ENCODE data around the gene MRPL14. TPM values are rescaled to one million over a fixed set of nuclear protein-coding genes. Genes with fewer than 3 reads are reported as not detected.

Gene MRPL14
- total RNA-seq, 1 experiment from 2014 or later = 87.6 TPM

DNA sequence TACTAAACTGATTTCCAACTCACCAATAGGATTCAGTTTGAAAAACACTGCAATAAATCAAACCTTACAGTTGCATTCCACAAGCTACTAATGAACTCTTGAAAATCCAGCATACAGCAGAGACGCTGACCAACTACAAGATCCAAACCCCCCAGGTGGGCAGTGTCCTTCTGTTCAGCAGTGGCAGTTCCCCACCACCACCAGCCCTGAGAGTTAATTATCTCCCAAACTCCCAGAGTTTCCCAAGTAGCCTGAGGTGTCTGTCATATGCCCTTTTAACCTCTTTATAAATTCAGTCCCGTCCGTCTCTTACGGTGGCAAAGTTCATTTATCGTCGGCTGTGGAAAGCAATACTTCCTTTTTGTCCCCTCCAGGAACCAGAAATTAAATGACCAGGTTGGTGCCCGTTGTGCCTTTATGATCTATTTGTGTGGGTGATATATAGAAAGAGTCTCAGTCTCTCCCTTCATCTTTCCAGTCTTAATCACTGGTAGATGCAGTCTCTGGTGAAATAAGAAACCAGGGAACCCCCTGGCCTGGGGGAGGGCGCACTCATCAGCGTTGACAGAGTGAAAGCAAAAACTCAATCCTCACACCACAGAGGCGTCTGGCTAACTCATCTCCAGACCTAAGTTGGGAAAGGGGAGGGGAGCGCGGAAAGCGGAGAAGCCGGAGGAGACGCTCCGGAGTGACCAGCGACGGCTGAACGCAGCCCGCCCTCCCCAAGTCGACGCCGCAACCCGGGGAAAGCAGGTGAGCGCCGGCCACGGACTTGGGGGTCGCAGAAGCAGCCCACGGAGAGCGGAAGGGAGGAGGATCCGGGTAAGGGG, 717 bp downstream of the MRPL14 start:
- no peaks in the 10 kb centered on the region for H3K9me3 Mint-ChIP-seq (ENCODE audit: unreplicated experiment)
- peak overlapping the region; percentile 94 for H3K4me3 Mint-ChIP-seq (ENCODE audit: unreplicated experiment)
- H3K4me1 Mint-ChIP-seq (ENCODE audit: low read depth, unreplicated experiment) = peaks cover 29% of the 10 kb centered on the region
- Histone ChIP-seq H3K4me1 (peaks cover 18% of the 10 kb centered on the region; the same call in 1 of the 2 replicates), H3K9me3 (no peaks in the 10 kb centered on the region), H3K27me3 (replicated peaks; ENCODE audit: control insufficient read depth, insufficient read depth, low read length) (no peaks in the 10 kb centered on the region), H3K36me3 (ENCODE audit: control insufficient read depth, insufficient read depth, low read length) (no peaks in the 10 kb centered on the region; the same call in 1 of the 2 replicates), H3K4me3 (ENCODE audit: low read depth, low read length) (peak overlapping the region; percentile 77)
- H3K36me3 Mint-ChIP-seq (ENCODE audit: insufficient read depth, unreplicated experiment) = peaks cover 33% of the 10 kb centered on the region
- TF ChIP-seq, protein P1, sequence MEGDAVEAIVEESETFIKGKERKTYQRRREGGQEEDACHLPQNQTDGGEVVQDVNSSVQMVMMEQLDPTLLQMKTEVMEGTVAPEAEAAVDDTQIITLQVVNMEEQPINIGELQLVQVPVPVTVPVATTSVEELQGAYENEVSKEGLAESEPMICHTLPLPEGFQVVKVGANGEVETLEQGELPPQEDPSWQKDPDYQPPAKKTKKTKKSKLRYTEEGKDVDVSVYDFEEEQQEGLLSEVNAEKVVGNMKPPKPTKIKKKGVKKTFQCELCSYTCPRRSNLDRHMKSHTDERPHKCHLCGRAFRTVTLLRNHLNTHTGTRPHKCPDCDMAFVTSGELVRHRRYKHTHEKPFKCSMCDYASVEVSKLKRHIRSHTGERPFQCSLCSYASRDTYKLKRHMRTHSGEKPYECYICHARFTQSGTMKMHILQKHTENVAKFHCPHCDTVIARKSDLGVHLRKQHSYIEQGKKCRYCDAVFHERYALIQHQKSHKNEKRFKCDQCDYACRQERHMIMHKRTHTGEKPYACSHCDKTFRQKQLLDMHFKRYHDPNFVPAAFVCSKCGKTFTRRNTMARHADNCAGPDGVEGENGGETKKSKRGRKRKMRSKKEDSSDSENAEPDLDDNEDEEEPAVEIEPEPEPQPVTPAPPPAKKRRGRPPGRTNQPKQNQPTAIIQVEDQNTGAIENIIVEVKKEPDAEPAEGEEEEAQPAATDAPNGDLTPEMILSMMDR (IDR thresholded peaks at IDR 0.05; ENCODE audit: insufficient read depth in 1 of 2, low read depth in 1 of 2, low read length in 1 of 2, severe bottlenecking in 1 of 2, unreplicated experiment in 1 of 2) = no peak
- peak overlapping the region; percentile 80 for H3K27ac Mint-ChIP-seq (ENCODE audit: unreplicated experiment)
- ChIA-PET POLR2A (interaction anchor here (1.0 kb wide), 3 partner anchors 30 to 120 kb away, joined by 3 read pairs; partner anchors contain the start of gene HSP90AB1), CTCF (interaction anchor here (0.6 to 1.0 kb wide), 2 partner anchors 15 to 28 kb away, joined by 3 to 7 read pairs; no protein-coding TSS in a partner anchor)
- intact Hi-C loops (cut with micrococcal nuclease; ENCODE audit: unreplicated experiment) = loop anchor here (1.0 kb wide), 2 partner anchors 14 to 26 kb away; no protein-coding TSS in a partner anchor
- no peaks in the 10 kb centered on the region for H3K27me3 Mint-ChIP-seq (ENCODE audit: insufficient read depth, unreplicated experiment)
- DNase-seq = peak; percentile 42 to 50
- TSS peak; percentile 33 for BruUV-seq (replicated peaks)

DNA sequence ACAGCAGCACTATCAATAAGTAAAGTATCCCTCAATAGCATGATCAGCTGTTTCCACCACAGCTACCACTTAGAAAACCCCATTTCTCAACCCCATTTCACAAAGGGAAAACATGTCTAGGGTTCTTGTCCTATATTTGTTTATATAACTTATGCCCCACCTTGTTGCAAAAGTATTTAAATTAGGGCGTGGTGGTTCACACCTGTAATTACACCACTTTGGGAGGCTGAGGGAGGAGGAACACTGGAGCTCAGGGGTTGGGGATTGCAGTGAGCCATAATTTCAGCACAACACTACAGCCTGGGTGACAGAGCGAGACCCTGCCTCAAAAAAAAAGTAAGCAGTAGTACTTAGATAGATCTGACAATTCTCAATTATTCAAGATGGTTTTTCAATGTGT, 3.7 kb downstream of the MRPL14 start:
- Mint-ChIP-seq H3K4me1 (ENCODE audit: low read depth, unreplicated experiment) (peaks cover 29% of the 10 kb centered on the region), H3K27ac (ENCODE audit: unreplicated experiment) (no peak overlapping the region), H3K27me3 (ENCODE audit: insufficient read depth, unreplicated experiment) (no peaks in the 10 kb centered on the region), H3K9me3 (ENCODE audit: unreplicated experiment) (no peaks in the 10 kb centered on the region), H3K36me3 (ENCODE audit: insufficient read depth, unreplicated experiment) (peaks cover 39% of the 10 kb centered on the region), H3K4me3 (ENCODE audit: unreplicated experiment) (no peak overlapping the region)
- intact Hi-C loops (cut with micrococcal nuclease; ENCODE audit: unreplicated experiment) = no loop called here
- POLR2A ChIA-PET = no interaction called here
- peaks cover 22% of the 10 kb centered on the region for H3K4me1 ChIP-seq
- BruUV-seq (replicated peaks) = no TSS peak
- CTCF ChIA-PET = no interaction called here
- no peak overlapping the region for H3K4me3 ChIP-seq (ENCODE audit: low read depth, low read length)
- H3K27me3 ChIP-seq (replicated peaks; ENCODE audit: control insufficient read depth, insufficient read depth, low read length) = no peaks in the 10 kb centered on the region
- no peak for DNase-seq
- H3K9me3 ChIP-seq = no peaks in the 10 kb centered on the region
- TF ChIP-seq, protein P1 (IDR thresholded peaks at IDR 0.05; ENCODE audit: insufficient read depth in 1 of 2, low read depth in 1 of 2, low read length in 1 of 2, severe bottlenecking in 1 of 2, unreplicated experiment in 1 of 2) = no peak
- H3K36me3 ChIP-seq (ENCODE audit: control insufficient read depth, insufficient read depth, low read length) = no peaks in the 10 kb centered on the region; the same call in 1 of the 2 replicates

DNA sequence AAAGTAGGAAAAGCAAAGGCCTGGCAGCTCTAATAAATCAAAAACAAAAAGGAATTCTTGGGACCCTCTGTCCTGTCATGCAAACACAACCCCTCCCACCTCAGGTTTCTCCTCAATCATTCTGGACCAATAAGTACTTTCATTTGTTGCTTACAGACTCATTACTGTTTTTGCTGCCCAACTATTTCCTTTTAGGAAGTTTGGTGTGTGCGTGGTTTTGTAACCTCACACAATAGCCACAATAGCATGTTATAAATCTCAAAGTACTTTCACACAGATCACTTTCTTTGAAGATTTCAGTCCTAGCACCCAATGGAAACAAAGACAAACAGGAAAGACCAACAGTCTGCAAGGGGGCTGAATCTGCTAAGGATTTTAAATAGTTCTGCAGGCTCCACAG, 4.5 kb downstream of the MRPL14 start:
- H3K27ac Mint-ChIP-seq (ENCODE audit: unreplicated experiment) = peak overlapping the region; percentile 18
- TF ChIP-seq, protein P1 (IDR thresholded peaks at IDR 0.05; ENCODE audit: insufficient read depth in 1 of 2, low read depth in 1 of 2, low read length in 1 of 2, severe bottlenecking in 1 of 2, unreplicated experiment in 1 of 2) = no peak
- H3K9me3 Mint-ChIP-seq (ENCODE audit: unreplicated experiment) = no peaks in the 10 kb centered on the region
- no peak for DNase-seq
- no peaks in the 10 kb centered on the region for H3K9me3 ChIP-seq
- BruUV-seq (replicated peaks) = no TSS peak
- intact Hi-C loops (cut with micrococcal nuclease; ENCODE audit: unreplicated experiment) = no loop called here
- H3K4me1 Mint-ChIP-seq (ENCODE audit: low read depth, unreplicated experiment) = peaks cover 29% of the 10 kb centered on the region
- no peak overlapping the region for H3K4me3 Mint-ChIP-seq (ENCODE audit: unreplicated experiment)
- CTCF ChIA-PET = no interaction called here
- no peaks in the 10 kb centered on the region; the same call in 1 of the 2 replicates for H3K36me3 ChIP-seq (ENCODE audit: control insufficient read depth, insufficient read depth, low read length)
- peaks cover 25% of the 10 kb centered on the region for H3K4me1 ChIP-seq
- H3K27me3 ChIP-seq (replicated peaks; ENCODE audit: control insufficient read depth, insufficient read depth, low read length) = no peaks in the 10 kb centered on the region
- H3K27me3 Mint-ChIP-seq (ENCODE audit: insufficient read depth, unreplicated experiment) = no peaks in the 10 kb centered on the region
- H3K4me3 ChIP-seq (ENCODE audit: low read depth, low read length) = no peak overlapping the region
- POLR2A ChIA-PET = no interaction called here
- peaks cover 34% of the 10 kb centered on the region for H3K36me3 Mint-ChIP-seq (ENCODE audit: insufficient read depth, unreplicated experiment)

Measured in Caco-2 (cell line).